Fibroblast of the aortic adventitia (primary cell): Measurements from ENCODE around the gene PTPN14. TPM values are rescaled to one million over a fixed set of nuclear protein-coding genes. Genes with fewer than 3 reads are reported as not detected.

Experiments
- DNase-seq: peaks from one replicate; pipeline ENCODE4 v3.0.0-alpha.2; 2010; ENCODE audit warnings: low read depth
- H3K4me3 ChIP-seq: 2 replicates; pipeline ENCODE4 v1.5.1; 2011; ENCODE audit warnings: low read depth, mild to moderate bottlenecking, control low read depth, low read length, moderate library complexity
- total RNA-seq: library from RNA; depleted of rRNA; stranded (reverse); fragments of >200 nt; gene quantifications from 2 replicates; pipeline ENCODE4 v1.2.3, GENCODE V29; 2012; ENCODE audit warnings: low replicate concordance
- TF ChIP-seq, protein P1 (sequence below): IDR thresholded peaks from 2 replicates; pipeline ENCODE4 v1.5.1; 2011; ENCODE audit warnings: mild to moderate bottlenecking, low read length, control low read depth, inconsistent platforms; ENCODE audit not compliant: insufficient read depth

Gene PTPN14
- total RNA-seq, 1 donor, result 46.6 TPM

DNA sequence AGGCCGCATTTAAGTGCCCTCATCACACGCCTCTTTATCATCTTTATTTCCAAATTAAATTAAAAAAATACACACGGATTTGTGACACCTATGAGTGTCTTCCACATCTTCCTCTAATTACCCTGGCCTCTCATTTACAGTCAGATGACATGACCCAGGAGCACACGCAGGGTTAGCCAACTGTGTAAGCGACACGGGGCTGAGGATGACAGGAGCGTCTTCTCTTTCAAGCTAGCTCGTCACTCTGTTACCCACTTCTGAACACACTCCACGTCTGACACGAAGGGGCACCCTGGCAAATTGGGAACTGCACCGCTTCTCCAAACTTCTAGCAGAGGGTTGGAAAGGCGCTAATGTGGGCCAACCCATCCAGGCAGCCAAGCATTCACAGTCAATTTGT, 158.3 kb downstream of the PTPN14 start:
- no peak for DNase-seq
- H3K4me3 ChIP-seq, result no peak overlapping the region
- TF ChIP-seq, protein P1, sequence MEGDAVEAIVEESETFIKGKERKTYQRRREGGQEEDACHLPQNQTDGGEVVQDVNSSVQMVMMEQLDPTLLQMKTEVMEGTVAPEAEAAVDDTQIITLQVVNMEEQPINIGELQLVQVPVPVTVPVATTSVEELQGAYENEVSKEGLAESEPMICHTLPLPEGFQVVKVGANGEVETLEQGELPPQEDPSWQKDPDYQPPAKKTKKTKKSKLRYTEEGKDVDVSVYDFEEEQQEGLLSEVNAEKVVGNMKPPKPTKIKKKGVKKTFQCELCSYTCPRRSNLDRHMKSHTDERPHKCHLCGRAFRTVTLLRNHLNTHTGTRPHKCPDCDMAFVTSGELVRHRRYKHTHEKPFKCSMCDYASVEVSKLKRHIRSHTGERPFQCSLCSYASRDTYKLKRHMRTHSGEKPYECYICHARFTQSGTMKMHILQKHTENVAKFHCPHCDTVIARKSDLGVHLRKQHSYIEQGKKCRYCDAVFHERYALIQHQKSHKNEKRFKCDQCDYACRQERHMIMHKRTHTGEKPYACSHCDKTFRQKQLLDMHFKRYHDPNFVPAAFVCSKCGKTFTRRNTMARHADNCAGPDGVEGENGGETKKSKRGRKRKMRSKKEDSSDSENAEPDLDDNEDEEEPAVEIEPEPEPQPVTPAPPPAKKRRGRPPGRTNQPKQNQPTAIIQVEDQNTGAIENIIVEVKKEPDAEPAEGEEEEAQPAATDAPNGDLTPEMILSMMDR, result no peak

DNA sequence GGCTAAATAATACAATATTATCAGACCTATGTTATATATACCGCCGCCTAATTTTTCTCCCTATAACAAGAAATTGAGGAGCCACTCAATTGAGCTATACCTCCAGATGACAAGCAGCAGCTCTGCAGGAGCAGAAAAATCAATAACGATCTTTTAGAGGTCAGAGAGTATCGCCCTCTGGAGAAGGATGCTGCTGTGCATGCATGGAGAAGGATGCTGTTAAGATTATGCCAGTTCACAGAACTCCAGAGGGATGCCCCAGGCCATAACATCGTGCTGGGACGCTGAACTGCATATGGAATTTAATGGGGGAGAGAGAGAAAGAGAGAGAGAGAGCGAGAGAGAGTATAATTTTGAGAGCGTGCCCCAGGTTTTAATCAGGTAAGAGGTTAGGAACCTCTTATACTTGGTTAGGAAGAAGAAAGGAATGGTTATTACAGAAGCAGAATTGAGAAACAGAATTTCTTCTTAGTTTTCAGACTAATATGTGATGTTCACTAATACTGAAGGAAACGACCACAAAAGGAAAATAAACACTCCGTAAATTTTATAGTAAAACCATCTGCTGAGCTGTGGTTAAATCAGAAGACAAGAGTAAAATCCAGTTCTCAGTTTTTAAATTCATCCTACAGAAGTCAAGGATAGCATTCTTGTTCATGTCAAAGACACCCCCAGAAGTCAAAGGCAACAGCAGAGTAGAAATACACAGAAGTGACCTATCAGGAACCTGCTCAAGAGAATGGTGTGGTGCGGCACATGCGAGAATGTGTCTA, 159.3 kb downstream of the PTPN14 start:
- no peak for DNase-seq
- no peak overlapping the region for H3K4me3 ChIP-seq
- TF ChIP-seq, protein P1, result no peak

DNA sequence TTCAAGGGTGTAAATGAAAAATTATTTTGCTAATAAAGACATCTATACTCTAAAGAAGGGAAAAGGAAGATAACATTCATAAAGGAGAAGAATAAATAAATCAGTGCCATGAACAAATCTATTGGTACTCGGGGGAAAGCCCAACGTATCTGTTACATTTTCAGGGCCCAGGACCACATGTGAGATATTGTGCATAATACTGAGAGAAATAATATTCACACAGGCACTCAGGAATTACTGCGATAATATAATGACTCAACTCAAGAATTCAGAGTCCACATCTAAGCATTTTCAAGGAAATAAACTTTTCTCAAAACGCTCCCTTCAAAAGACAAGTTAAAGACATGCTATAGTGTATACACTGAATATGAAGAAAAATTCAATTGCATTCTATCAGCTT, 161.7 kb downstream of the PTPN14 start:
- DNase-seq, result no peak
- no peak overlapping the region for H3K4me3 ChIP-seq
- TF ChIP-seq, protein P1, result no peak

DNA sequence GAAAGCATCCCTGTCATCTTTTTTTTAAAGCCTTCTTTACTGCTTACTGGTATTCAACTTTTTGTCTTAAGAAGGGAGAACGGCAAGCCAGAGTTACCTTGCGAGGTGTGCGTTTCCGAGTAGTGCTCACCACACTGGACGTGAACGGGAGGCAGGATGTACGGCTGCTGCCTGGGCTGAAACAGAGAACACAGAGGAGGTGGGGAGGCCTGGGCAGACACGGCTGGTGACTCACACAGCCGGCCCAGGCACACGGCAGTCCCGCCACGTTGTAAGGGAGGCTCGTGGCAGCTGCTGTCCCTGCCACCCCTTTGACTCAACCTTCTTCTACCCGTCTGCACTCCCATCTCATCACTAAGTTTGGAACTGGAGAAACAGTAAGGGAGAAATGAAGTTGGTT, 164.7 kb downstream of the PTPN14 start:
- no peak for DNase-seq
- TF ChIP-seq, protein P1, result no peak
- H3K4me3 ChIP-seq, result no peak overlapping the region

DNA sequence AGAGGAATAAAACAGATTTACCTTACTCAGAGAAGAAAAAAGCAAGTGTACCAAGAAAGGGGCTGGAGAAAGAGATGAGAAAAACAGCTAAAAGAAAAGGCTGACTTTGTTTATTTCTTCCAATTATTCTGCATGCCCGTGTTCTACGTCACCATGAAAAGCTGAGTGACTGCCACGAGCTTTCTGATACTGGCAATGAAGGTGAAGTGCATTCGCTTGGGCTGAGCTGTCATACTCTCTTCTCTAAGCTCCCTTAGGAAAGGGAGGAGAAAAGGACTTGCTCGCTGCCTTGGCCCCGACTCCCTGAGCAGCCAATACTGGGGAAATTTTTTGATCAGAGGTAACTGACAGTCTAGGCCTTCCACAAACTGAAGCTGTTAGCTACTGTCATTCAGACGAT, 165.1 kb downstream of the PTPN14 start:
- no peak for DNase-seq
- TF ChIP-seq, protein P1, result no peak
- H3K4me3 ChIP-seq, result no peak overlapping the region

DNA sequence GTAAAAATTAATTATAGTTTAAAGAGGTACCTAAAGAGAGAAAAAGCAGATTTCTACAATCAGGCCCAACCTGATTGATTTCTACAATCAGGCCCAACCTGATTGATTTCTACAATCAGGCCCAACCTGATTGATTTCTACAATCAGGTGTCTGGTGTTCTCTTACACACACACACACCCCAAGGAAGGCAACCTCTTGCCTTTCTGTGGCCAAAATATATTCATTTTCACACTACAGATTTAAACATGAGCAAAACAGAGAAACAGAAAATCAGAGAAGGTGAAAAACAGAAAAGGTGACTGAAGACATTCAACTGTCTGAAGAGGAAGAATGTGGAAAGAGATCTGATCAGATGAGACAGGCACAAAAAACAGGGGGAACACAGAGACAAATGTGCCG, 166.0 kb downstream of the PTPN14 start:
- DNase-seq, result no peak
- no peak overlapping the region for H3K4me3 ChIP-seq
- TF ChIP-seq, protein P1, result no peak
